ENCODE measurements around the gene DLX4. TPM values are rescaled to one million over a fixed set of nuclear protein-coding genes. Genes with fewer than 3 reads are reported as not detected.

DLX4 gene
- total RNA-seq, 1 donor from 2014 or later = 2.4 TPM

DNA sequence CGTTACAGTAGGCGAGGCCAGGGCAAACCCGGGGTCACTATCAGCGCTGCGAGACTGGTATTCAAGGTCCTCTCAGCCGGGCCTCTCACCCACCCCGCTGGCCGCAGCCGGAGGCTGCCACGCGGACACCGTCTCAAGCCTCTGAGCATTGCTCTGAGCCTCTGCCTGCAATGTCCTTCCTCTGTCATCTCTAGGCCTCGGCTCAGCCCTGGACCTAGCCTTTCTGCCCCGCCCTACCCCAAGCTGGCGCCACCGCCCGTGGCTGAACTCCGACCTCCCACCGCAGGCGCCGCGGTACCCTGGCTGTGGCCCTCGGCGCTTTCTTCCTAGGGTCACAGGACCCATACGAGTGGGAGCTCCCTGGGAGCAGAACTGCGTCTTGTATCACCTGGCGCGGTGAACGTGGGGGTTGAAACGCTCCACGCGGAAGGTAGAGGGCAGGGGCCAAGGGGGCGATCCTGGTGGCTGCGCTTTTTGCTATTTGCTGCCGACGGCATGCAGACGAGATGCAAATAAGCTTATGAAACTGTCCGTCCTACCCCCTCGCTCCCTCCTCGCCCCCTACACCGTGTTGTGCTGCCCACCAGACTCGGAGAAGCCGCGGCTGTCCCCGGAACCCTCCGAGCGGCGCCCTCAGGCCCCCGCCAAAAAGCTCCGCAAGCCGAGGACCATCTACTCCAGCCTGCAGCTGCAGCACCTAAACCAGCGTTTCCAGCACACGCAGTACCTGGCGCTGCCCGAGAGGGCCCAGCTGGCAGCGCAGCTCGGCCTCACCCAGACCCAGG lies 3.7 kb downstream of the DLX4 start:
- Mint-ChIP-seq H3K36me3 (ENCODE audit: insufficient read depth) (no peaks in the 10 kb centered on the region), H3K4me3 (ENCODE audit: low read depth) (no peak overlapping the region), H3K27ac (no peak overlapping the region), H3K9me3 (ENCODE audit: low read depth) (no peaks in the 10 kb centered on the region), H3K27me3 (peaks cover 83% of the 10 kb centered on the region), H3K4me1 (ENCODE audit: low read depth) (peaks cover 21% of the 10 kb centered on the region)
- DNase-seq (ENCODE audit: low spot score, unreplicated experiment) = no peak
- TF ChIP-seq, protein P1, sequence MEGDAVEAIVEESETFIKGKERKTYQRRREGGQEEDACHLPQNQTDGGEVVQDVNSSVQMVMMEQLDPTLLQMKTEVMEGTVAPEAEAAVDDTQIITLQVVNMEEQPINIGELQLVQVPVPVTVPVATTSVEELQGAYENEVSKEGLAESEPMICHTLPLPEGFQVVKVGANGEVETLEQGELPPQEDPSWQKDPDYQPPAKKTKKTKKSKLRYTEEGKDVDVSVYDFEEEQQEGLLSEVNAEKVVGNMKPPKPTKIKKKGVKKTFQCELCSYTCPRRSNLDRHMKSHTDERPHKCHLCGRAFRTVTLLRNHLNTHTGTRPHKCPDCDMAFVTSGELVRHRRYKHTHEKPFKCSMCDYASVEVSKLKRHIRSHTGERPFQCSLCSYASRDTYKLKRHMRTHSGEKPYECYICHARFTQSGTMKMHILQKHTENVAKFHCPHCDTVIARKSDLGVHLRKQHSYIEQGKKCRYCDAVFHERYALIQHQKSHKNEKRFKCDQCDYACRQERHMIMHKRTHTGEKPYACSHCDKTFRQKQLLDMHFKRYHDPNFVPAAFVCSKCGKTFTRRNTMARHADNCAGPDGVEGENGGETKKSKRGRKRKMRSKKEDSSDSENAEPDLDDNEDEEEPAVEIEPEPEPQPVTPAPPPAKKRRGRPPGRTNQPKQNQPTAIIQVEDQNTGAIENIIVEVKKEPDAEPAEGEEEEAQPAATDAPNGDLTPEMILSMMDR (IDR thresholded peaks at IDR 0.05; ENCODE audit: unreplicated experiment) = peak; percentile 11

DNA sequence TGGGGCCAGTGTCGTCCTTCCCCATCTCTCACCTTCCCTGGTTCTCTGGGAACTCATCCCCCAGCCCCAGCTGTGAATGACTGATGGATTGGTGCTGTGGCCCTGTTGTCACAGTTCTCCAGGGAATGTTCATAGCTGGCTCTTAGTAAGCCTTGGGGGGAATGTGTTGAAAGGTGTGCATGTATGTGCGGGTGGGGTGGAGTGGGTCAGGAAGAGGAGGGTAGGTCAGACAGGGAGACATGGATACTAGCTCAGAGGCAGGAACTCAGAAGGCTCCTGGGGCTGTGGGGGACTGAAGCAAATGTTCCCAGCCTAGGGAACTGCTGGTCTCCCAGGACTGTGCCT lies 4.3 kb downstream of the DLX4 start:
- Mint-ChIP-seq H3K27me3 (peaks cover 83% of the 10 kb centered on the region), H3K4me1 (ENCODE audit: low read depth) (peaks cover 22% of the 10 kb centered on the region), H3K36me3 (ENCODE audit: insufficient read depth) (no peaks in the 10 kb centered on the region), H3K4me3 (ENCODE audit: low read depth) (no peak overlapping the region), H3K9me3 (ENCODE audit: low read depth) (no peaks in the 10 kb centered on the region), H3K27ac (no peak overlapping the region)
- TF ChIP-seq, protein P1 (IDR thresholded peaks at IDR 0.05; ENCODE audit: unreplicated experiment) = peak; percentile 1
- no peak for DNase-seq (ENCODE audit: low spot score, unreplicated experiment)

DNA sequence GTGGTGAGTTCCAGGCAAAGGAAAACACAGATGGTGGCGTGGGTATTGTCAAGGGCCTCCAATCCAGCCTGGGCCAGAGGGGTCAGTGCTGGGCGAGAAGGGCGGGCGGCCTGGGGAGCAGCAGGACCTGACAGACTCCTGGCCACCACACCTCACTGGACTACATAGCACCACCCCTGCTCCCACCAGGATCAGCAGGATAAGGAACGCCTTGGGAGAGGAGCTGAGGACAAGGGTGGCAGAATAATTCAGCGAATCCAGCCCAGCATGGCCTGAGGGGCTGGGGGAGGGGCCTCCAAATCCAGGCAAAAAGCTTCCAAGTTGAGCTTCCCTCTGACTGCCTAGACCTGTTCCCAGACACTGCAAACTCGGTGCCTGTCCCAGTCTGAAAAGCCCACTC lies 6.5 kb downstream of the DLX4 start:
- Mint-ChIP-seq H3K9me3 (ENCODE audit: low read depth) (no peaks in the 10 kb centered on the region), H3K4me3 (ENCODE audit: low read depth) (no peak overlapping the region), H3K27ac (no peak overlapping the region), H3K4me1 (ENCODE audit: low read depth) (peaks cover 19% of the 10 kb centered on the region), H3K27me3 (peaks cover 82% of the 10 kb centered on the region), H3K36me3 (ENCODE audit: insufficient read depth) (no peaks in the 10 kb centered on the region)
- no peak for DNase-seq (ENCODE audit: low spot score, unreplicated experiment)
- TF ChIP-seq, protein P1 (IDR thresholded peaks at IDR 0.05; ENCODE audit: unreplicated experiment) = no peak

DNA sequence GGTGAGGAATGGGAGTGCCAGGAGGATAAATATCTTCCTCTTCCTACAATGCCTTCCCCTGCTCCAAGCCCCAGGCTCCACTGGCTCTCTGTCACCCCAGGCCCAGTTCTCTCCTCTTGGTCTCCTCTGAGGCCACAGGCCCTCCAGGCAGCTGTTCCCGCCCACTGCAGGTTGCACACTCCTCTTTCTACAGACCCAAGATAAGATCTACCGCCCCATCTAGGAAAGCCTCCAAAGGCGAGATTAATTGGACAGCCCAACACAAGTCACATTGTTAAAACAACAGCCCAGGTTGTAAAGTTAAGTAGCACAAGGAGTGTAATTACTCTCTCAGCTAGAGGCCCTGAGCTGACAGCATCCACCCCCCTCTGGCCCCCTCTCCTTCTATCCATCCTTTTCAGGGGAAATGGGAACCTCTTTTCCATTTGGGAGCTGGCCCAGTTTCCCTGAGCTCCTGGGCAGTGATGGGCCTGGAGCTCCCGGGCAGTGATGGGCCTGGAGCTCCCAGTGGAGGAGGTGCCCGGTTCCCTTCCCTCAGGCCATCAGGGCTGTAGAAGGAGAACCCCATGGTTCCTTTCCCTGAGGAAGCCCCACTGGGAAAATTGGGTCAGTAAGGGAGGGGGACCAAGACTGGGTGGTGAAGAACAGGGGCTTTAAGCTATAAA lies 7.3 kb downstream of the DLX4 start:
- Mint-ChIP-seq H3K27ac (no peak overlapping the region), H3K4me1 (ENCODE audit: low read depth) (peaks cover 18% of the 10 kb centered on the region), H3K36me3 (ENCODE audit: insufficient read depth) (no peaks in the 10 kb centered on the region), H3K9me3 (ENCODE audit: low read depth) (no peaks in the 10 kb centered on the region), H3K27me3 (peaks cover 82% of the 10 kb centered on the region), H3K4me3 (ENCODE audit: low read depth) (no peak overlapping the region)
- TF ChIP-seq, protein P1 (IDR thresholded peaks at IDR 0.05; ENCODE audit: unreplicated experiment) = no peak
- no peak for DNase-seq (ENCODE audit: low spot score, unreplicated experiment)

DNA sequence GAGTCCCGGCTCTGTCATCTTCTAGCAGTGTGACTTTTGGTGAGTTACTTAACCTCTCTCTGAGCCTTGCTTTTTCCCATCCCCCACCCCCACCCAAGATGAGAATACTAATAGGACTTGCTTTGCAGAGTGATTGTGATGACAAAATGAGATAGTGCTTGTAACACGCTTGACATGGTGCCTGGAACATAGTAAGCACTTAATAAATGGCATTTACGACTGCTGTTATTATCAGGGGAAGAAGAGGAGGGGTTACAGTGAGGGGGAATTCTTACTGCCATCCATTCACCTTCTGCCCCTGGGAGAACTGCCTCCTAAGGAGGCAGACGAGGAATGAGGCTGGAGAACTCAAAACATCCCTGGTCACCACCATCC lies 7.8 kb downstream of the DLX4 start:
- peaks cover 81% of the 10 kb centered on the region for H3K27me3 Mint-ChIP-seq
- TF ChIP-seq, protein P1 (IDR thresholded peaks at IDR 0.05; ENCODE audit: unreplicated experiment) = no peak
- no peaks in the 10 kb centered on the region for H3K9me3 Mint-ChIP-seq (ENCODE audit: low read depth)
- H3K27ac Mint-ChIP-seq = no peak overlapping the region
- no peak overlapping the region for H3K4me3 Mint-ChIP-seq (ENCODE audit: low read depth)
- no peaks in the 10 kb centered on the region for H3K36me3 Mint-ChIP-seq (ENCODE audit: insufficient read depth)
- H3K4me1 Mint-ChIP-seq (ENCODE audit: low read depth) = peaks cover 17% of the 10 kb centered on the region
- no peak for DNase-seq (ENCODE audit: low spot score, unreplicated experiment)

All from progenitor cell of endocrine pancreas (in vitro differentiated cells).